Peyer's patch (tissue), 4 donors: ENCODE measurements around the gene IL3.

ENCODE experiments used
- CTCF ChIP-seq, 6 experiments: fragments of 450-650 bp in 4 of 6; fragments of 200-600 bp in 2 of 6; sonication (generic) in 1 of 6; IDR thresholded peaks; one replicate each; pipeline ENCODE4 v1.5.1; 2017 to 2019; ENCODE audit warnings: antibody characterized with exemption in 6 of 6, mild to moderate bottlenecking in 3 of 6, moderate library complexity in 1 of 6
- POLR2A ChIP-seq, 2 donors: fragments of 450-650 bp; IDR thresholded peaks; one replicate each; pipeline ENCODE4 v1.5.1; 2017; ENCODE audit warnings: antibody characterized with exemption in 2 of 2, mild to moderate bottlenecking in 2 of 2, moderate library complexity in 2 of 2

- TF ChIP-seq CTCF (IDR thresholded peaks at IDR 0.05), result no peak
- TF ChIP-seq POLR2A (IDR thresholded peaks at IDR 0.05), result no peak
Observed at GRCh38 chr5:132086277-132086794, 25.9 kb downstream of the IL3 start.
